HG03342 (cell line): ENCODE results near the gene RGS7.

Experiments used
- ATAC-seq: cut with Tn5 transposase; IDR thresholded peaks from one replicate; pipeline ENCODE4 v1.9.1; 2021; ENCODE audit warnings: mild to moderate bottlenecking, moderate library complexity; ENCODE audit not compliant: unreplicated experiment

RGS7 gene

GRCh38 chr1:240869071-240869470 is 487.9 kb downstream of the RGS7 start:
- ATAC-seq = no peak

- no peak for ATAC-seq
Observed at GRCh38 chr1:240866724-240867123, 490.3 kb downstream of the RGS7 start.

DNA sequence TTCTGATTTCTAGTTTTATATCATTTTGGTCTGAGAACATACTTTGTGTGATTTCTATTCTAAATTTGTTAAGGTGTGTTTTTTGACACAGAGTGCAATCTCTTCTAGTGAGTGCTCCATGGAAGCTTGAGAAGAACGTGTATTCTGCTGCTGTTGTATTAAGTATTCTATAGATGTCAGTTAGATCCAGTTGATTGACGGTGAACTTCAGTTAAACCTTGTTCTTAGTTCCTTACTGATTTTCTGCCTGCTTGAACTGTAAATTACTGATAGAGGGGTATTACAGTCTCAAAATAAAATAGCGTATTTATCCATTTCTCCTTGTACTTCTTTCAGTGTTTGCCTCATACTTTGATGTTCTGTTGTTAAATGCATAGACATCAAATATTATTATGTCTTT is 497.0 kb downstream of the RGS7 start:
- ATAC-seq = no peak

DNA sequence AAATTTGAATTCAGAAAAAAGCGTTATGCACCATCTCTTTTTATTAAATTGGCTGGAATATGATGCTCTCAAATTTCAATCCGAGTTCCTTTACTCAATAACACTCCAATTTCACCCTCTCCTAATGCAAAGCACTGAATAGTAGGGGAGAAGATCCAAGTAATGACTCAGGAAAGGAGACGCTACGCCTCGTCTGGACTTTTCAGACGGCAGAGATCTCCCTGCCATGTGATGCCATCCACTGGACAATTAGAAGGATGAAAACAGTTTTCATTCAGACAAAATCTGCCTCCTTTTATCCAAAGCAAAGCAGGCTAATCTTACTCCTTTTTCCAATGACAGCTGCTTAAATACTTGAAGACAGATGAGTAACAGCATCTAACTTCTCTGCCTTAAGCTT is 502.6 kb downstream of the RGS7 start:
- no peak for ATAC-seq

DNA sequence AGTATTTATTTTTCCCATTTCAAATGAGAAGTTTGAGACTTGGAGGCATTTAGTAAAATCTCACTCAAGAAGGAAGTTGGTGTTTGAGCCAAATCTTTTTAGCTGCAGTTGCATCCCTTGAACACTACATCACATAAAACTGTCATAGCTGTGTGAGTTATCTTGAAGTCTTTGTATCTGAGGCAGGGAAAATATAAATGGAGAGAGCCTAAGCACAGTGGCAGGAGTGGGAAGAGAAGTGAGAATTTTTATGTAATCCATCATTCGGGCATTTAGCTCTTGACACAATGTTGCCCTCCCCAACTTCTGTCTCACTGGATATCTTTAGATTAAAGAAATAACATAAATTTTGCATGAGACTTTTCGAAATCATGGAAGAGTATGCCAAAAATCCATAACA is 509.7 kb downstream of the RGS7 start:
- ATAC-seq = no peak

DNA sequence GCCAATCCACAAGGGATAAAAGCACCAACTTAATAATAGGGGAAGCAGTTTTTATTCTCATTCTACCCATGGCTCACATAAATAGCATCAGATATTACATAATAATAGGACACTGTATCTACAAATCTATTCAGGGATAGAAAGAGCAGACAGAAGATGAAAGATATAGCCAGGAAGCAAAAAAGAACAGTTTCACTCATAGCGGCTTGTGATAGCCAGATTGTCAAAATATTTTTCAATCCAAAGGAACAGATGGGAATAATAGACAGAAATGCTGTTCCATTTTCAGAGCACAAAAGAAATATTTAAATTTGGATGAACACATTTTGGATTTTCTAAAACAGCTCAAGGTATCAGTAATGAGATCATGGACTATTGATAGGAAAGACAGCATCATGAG is 512.5 kb downstream of the RGS7 start:
- ATAC-seq = no peak

GRCh38 chr1:240843798-240844197 is 513.2 kb downstream of the RGS7 start:
- ATAC-seq = no peak

GRCh38 chr1:240836271-240836670 is 520.7 kb downstream of the RGS7 start:
- ATAC-seq = no peak

GRCh38 chr1:240835291-240835690 is 521.7 kb downstream of the RGS7 start:
- no peak for ATAC-seq

GRCh38 chr1:240833075-240833474 is 523.9 kb downstream of the RGS7 start:
- no peak for ATAC-seq

- ATAC-seq = no peak
Observed at GRCh38 chr1:240831922-240832321, 525.1 kb downstream of the RGS7 start.

GRCh38 chr1:240831191-240831631 is 525.8 kb downstream of the RGS7 start:
- no peak for ATAC-seq

- no peak for ATAC-seq
Observed at GRCh38 chr1:240829487-240829886, 527.5 kb downstream of the RGS7 start.

- no peak for ATAC-seq
Observed at GRCh38 chr1:240827786-240828185, 529.2 kb downstream of the RGS7 start.

DNA sequence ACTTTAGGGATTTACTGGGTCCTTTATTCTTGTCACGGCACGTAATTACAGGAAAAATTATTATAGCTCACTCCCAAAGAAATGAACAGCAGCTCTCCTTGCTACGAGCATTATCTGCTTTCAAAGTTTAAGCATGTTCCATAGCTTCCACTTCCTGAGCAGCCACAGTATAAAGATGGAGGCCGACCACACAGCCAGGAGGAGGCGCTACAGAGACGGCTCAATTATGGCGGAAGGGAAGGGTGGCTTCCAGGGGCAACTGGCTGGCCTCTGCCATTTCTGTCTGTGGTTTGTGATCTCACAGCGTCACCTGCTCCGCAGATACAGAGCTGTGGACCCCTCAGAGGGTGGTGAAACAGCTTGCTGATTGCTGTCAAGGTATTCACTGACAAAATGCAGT is 532.8 kb downstream of the RGS7 start:
- ATAC-seq = no peak

GRCh38 chr1:240823357-240823756 is 533.6 kb downstream of the RGS7 start:
- ATAC-seq = no peak

DNA sequence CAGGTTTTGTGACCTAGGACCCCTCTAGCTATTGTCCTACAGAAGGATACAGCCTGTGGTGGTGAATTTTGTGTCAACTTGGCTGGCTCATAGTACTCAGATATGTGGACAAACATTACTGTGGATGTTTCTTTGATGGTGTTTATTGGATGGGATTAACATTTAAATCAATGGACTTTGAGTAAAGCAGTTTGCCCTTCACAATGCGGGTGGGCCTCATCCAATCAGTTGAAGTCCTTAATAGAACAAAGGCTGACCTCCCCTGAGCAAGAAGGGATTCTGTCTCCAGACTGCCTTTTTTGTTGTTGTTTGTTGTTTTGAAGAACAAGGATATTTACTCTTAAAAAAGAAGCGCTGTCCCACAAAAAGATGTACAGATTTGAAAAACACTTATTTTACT is 535.1 kb downstream of the RGS7 start:
- no peak for ATAC-seq

GRCh38 chr1:240820816-240821215 is 536.2 kb downstream of the RGS7 start:
- peak; percentile 50 for ATAC-seq

DNA sequence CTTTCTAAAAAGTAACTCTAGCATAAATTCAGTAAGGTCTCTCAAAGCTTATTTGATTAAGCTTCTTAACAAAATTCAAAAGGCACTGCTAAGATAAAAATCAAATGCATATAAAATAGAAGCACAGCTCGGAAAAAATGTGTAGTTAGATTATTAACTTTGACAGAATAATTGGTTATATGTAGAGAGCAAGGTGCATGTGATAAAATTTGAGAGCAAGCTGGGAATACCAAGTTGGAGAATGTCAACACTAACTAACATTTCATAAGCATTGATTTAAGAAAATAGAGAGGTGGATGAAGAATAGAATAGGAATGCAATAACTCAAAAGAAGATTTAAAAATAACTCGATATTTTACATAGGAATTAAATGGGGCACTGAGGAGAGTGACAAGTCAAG is 540.5 kb downstream of the RGS7 start:
- ATAC-seq = no peak

- no peak for ATAC-seq
Observed at GRCh38 chr1:240813720-240814119, 543.3 kb downstream of the RGS7 start.

- no peak for ATAC-seq
Observed at GRCh38 chr1:240811256-240811655, 545.7 kb downstream of the RGS7 start.

- ATAC-seq = no peak
Observed at GRCh38 chr1:240808381-240808780, 548.6 kb downstream of the RGS7 start.

GRCh38 chr1:240806200-240806745 is 550.7 kb downstream of the RGS7 start:
- no peak for ATAC-seq

GRCh38 chr1:240804475-240804874 is 552.5 kb downstream of the RGS7 start:
- ATAC-seq = no peak
